Adrenal gland (tissue), 5 donors: ENCODE results near the gene FGGY.

Source experiments
- CTCF ChIP-seq, 6 experiments: fragments of 450-650 bp in 4 of 6; fragments of 200-600 bp in 2 of 6; sonication (generic) in 1 of 6; IDR thresholded peaks; 1 replicate in 5 of 6; 2 replicates in 1 of 6; pipeline versions ENCODE4 v1.5.1 to v1.8.0; 2016 to 2021; ENCODE audit warnings: antibody characterized with exemption in 6 of 6, mild to moderate bottlenecking in 2 of 6, moderate library complexity in 1 of 6
- POLR2A ChIP-seq, 2 donors: fragments of 450-650 bp; IDR thresholded peaks; one replicate each; pipeline ENCODE4 v1.6.1; 2017; ENCODE audit warnings: antibody characterized with exemption in 2 of 2, mild to moderate bottlenecking in 2 of 2, moderate library complexity in 1 of 2
- donor health status: DM: no; HTN: no; CAD: no.

- TF ChIP-seq CTCF (IDR thresholded peaks at IDR 0.05) (no peak), POLR2A (IDR thresholded peaks at IDR 0.05) (no peak)
Observed at GRCh38 chr1:59731591-59731990, 434.7 kb downstream of the FGGY start.
